OCI-LY3 (cell line): ENCODE data around the gene RBFOX1.

Experiments
- H2AFZ ChIP-seq: fragments of 200-600, 300-600 bp; shearing (Covaris generic); 2 replicates; pipeline ENCODE4 v1.6.0; 2014; ENCODE audit warnings: antibody characterized with exemption, low read depth, low read length
- H3K27ac ChIP-seq: fragments of 200-600, 300-600 bp; sonication (generic); 2 replicates; pipeline ENCODE4 v1.5.1; 2014; ENCODE audit warnings: mild to moderate bottlenecking, low read length, moderate library complexity, mixed read lengths
- H3K27me3 ChIP-seq: fragments of 200-600, 300-600 bp; sonication (generic); 2 replicates; pipeline ENCODE4 v1.6.1; 2014; ENCODE audit warnings: low read depth, low read length, mixed read lengths
- H3K36me3 ChIP-seq: fragments of 200-600, 300-600 bp; sonication (generic); replicated peaks from 2 replicates; pipeline ENCODE3; 2014; ENCODE audit warnings: low read depth, low read length, mixed read lengths
- H3K4me1 ChIP-seq: fragments of 300-600, 200-600 bp; sonication (generic); 2 replicates; pipeline ENCODE4 v1.6.1; 2014; ENCODE audit warnings: low read length, mixed read lengths
- H3K4me2 ChIP-seq: fragments of 200-600, 300-600 bp; sonication (generic); 2 replicates; pipeline ENCODE4 v1.6.1; 2014; ENCODE audit warnings: low read length, mixed read lengths
- H3K4me3 ChIP-seq: fragments of 300-600, 200-600 bp; sonication (generic); 2 replicates; pipeline ENCODE4 v1.5.1; 2014; ENCODE audit warnings: antibody characterized with exemption, mild to moderate bottlenecking, low read length, moderate library complexity
- H3K79me2 ChIP-seq: fragments of 300-600, 200-600 bp; shearing (Covaris generic); 2 replicates; pipeline ENCODE4 v1.6.1; 2014; ENCODE audit warnings: mild to moderate bottlenecking, low read length, mixed read lengths
- H3K9ac ChIP-seq: fragments of 300-600, 200-600 bp; shearing (Covaris generic); 2 replicates; pipeline ENCODE4 v1.6.0; 2014; ENCODE audit warnings: mild to moderate bottlenecking, low read length, moderate library complexity
- H3K9me3 ChIP-seq: fragments of 200-600, 300-600 bp; shearing (Covaris generic); 2 replicates; pipeline ENCODE4 v1.6.1; 2014; ENCODE audit warnings: low read length, mixed read lengths; ENCODE audit not compliant: insufficient read depth
- H4K20me1 ChIP-seq: fragments of 200-600, 300-600 bp; sonication (generic); 2 replicates; pipeline ENCODE4 v1.6.1; 2016; ENCODE audit warnings: low read length, mixed read lengths; ENCODE audit not compliant: insufficient read depth
- EZH2phosphoT487 ChIP-seq: fragments of 200-600 bp; shearing (Covaris generic); IDR thresholded peaks from 2 replicates; pipeline ENCODE4 v1.6.1; 2018; ENCODE audit warnings: antibody characterized with exemption, mixed run types, low read depth
- TF ChIP-seq, protein P1 (sequence below): fragments of 200-600, 300-600 bp; sonication (generic); IDR thresholded peaks from 2 replicates; pipeline ENCODE4 v1.5.1; 2014; ENCODE audit warnings: antibody characterized with exemption, low read length, low read depth

RBFOX1 gene

GRCh38 chr16:7397901-7398300, 65.3 kb downstream of the RBFOX1 start:
- Histone ChIP-seq H3K79me2 (no peaks in the 10 kb centered on the region), H4K20me1 (no peaks in the 10 kb centered on the region), H3K27me3 (no peaks in the 10 kb centered on the region), H3K4me3 (no peak overlapping the region), H3K4me1 (no peaks in the 10 kb centered on the region), H3K36me3 (no peaks in the 10 kb centered on the region), H3K4me2 (no peak overlapping the region), H3K9ac (no peak overlapping the region), H3K27ac (no peak overlapping the region), H2AFZ (no peak overlapping the region), H3K9me3 (no peaks in the 10 kb centered on the region)
- TF ChIP-seq, protein P1, sequence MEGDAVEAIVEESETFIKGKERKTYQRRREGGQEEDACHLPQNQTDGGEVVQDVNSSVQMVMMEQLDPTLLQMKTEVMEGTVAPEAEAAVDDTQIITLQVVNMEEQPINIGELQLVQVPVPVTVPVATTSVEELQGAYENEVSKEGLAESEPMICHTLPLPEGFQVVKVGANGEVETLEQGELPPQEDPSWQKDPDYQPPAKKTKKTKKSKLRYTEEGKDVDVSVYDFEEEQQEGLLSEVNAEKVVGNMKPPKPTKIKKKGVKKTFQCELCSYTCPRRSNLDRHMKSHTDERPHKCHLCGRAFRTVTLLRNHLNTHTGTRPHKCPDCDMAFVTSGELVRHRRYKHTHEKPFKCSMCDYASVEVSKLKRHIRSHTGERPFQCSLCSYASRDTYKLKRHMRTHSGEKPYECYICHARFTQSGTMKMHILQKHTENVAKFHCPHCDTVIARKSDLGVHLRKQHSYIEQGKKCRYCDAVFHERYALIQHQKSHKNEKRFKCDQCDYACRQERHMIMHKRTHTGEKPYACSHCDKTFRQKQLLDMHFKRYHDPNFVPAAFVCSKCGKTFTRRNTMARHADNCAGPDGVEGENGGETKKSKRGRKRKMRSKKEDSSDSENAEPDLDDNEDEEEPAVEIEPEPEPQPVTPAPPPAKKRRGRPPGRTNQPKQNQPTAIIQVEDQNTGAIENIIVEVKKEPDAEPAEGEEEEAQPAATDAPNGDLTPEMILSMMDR = no peak
- no peak for TF ChIP-seq EZH2phosphoT487

GRCh38 chr16:7398536-7398935, 65.9 kb downstream of the RBFOX1 start:
- no peak overlapping the region for H3K4me3 ChIP-seq
- no peaks in the 10 kb centered on the region for H4K20me1 ChIP-seq
- no peak overlapping the region for H3K4me2 ChIP-seq
- H3K27me3 ChIP-seq = no peaks in the 10 kb centered on the region
- H3K36me3 ChIP-seq = no peaks in the 10 kb centered on the region
- no peaks in the 10 kb centered on the region for H3K9me3 ChIP-seq
- H2AFZ ChIP-seq = no peak overlapping the region
- no peak overlapping the region for H3K27ac ChIP-seq
- no peak overlapping the region for H3K9ac ChIP-seq
- H3K79me2 ChIP-seq = no peaks in the 10 kb centered on the region
- TF ChIP-seq, protein P1 = no peak
- no peaks in the 10 kb centered on the region for H3K4me1 ChIP-seq

GRCh38 chr16:7399296-7399695, 66.7 kb downstream of the RBFOX1 start:
- Histone ChIP-seq H3K27ac (no peak overlapping the region), H3K4me3 (no peak overlapping the region), H4K20me1 (no peaks in the 10 kb centered on the region), H3K4me1 (no peaks in the 10 kb centered on the region), H2AFZ (no peak overlapping the region), H3K4me2 (no peak overlapping the region), H3K27me3 (no peaks in the 10 kb centered on the region), H3K9me3 (no peaks in the 10 kb centered on the region), H3K36me3 (no peaks in the 10 kb centered on the region), H3K9ac (no peak overlapping the region), H3K79me2 (no peaks in the 10 kb centered on the region)
- TF ChIP-seq EZH2phosphoT487 = no peak
- TF ChIP-seq, protein P1 = no peak

GRCh38 chr16:7400117-7400890, 67.7 kb downstream of the RBFOX1 start:
- no peaks in the 10 kb centered on the region for H3K27me3 ChIP-seq

More at GRCh38 chr16:7400117-7400890, 67.7 kb downstream of the RBFOX1 start:
- Histone ChIP-seq H2AFZ (no peak overlapping the region), H3K79me2 (no peaks in the 10 kb centered on the region), H3K4me2 (no peak overlapping the region), H3K4me1 (no peaks in the 10 kb centered on the region), H3K9ac (no peak overlapping the region), H3K36me3 (no peaks in the 10 kb centered on the region), H4K20me1 (no peaks in the 10 kb centered on the region), H3K9me3 (no peaks in the 10 kb centered on the region), H3K27ac (no peak overlapping the region), H3K4me3 (no peak overlapping the region)
- TF ChIP-seq, protein P1 = no peak
- TF ChIP-seq EZH2phosphoT487 = no peak
